ENCODE data around the gene INTS15. TPM values are rescaled to one million over a fixed set of nuclear protein-coding genes. Genes with fewer than 3 reads are reported as not detected.

The INTS15 gene
- total and polyA plus RNA-seq, 10 of the 15 experiments (the other 5 are each of a cell fraction or from before 2014, with no cell fraction given): 0.89 to 28.2 (median 16.8) TPM

- 0 out of 2 replicates have a peak, but pooled peaks have one; percentile 6 for TF ChIP-seq BCL11A (IDR thresholded peaks at IDR 0.05; ENCODE audit: low read depth, low read length)
- TF ChIP-seq JUND (IDR thresholded peaks at IDR 0.05; ENCODE audit: low read depth, low read length): no peak
- TF ChIP-seq NR2C2 (IDR thresholded peaks at IDR 0.05; ENCODE audit: borderline replicate concordance, control insufficient read depth, insufficient read length, low read depth): no peak
- TF ChIP-seq CEBPB (IDR thresholded peaks at IDR 0.05; ENCODE audit: borderline replicate concordance in 1 of 2, low read depth in 2 of 2, low read length in 2 of 2): no peak
- peak; percentile 26; the same call in 1 of the 2 replicates for TF ChIP-seq TCF3 (IDR thresholded peaks at IDR 0.05; ENCODE audit: borderline replicate concordance, insufficient read depth, low read depth, low read length)
- TF ChIP-seq FOXK2 (IDR thresholded peaks at IDR 0.05): no peak
- TF ChIP-seq, protein P1, sequence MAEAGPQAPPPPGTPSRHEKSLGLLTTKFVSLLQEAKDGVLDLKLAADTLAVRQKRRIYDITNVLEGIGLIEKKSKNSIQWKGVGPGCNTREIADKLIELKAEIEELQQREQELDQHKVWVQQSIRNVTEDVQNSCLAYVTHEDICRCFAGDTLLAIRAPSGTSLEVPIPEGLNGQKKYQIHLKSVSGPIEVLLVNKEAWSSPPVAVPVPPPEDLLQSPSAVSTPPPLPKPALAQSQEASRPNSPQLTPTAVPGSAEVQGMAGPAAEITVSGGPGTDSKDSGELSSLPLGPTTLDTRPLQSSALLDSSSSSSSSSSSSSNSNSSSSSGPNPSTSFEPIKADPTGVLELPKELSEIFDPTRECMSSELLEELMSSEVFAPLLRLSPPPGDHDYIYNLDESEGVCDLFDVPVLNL (IDR thresholded peaks at IDR 0.05; ENCODE audit: low read depth, low read length): no peak
- no peak for TF ChIP-seq BMI1 (IDR thresholded peaks at IDR 0.05; ENCODE audit: borderline replicate concordance)
- TF ChIP-seq CHD4 (IDR thresholded peaks at IDR 0.05): no peak
- TF ChIP-seq, protein P2, sequence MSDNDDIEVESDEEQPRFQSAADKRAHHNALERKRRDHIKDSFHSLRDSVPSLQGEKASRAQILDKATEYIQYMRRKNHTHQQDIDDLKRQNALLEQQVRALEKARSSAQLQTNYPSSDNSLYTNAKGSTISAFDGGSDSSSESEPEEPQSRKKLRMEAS (IDR thresholded peaks at IDR 0.05; ENCODE audit: low read depth, low read length): peak; percentile 51; the same call in 1 of the 2 replicates
- peak; percentile 78 for TF ChIP-seq POLR2AphosphoS5 (IDR thresholded peaks at IDR 0.05; ENCODE audit: low read length)
- TF ChIP-seq ZNF592 (IDR thresholded peaks at IDR 0.05): peak; percentile 76; the same call in 1 of the 2 replicates
- TF ChIP-seq, protein P3, sequence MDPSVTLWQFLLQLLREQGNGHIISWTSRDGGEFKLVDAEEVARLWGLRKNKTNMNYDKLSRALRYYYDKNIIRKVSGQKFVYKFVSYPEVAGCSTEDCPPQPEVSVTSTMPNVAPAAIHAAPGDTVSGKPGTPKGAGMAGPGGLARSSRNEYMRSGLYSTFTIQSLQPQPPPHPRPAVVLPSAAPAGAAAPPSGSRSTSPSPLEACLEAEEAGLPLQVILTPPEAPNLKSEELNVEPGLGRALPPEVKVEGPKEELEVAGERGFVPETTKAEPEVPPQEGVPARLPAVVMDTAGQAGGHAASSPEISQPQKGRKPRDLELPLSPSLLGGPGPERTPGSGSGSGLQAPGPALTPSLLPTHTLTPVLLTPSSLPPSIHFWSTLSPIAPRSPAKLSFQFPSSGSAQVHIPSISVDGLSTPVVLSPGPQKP (IDR thresholded peaks at IDR 0.05; ENCODE audit: low read depth, low read length): no peak
- TF ChIP-seq CTCF (IDR thresholded peaks at IDR 0.05 in 2 of 3, conservative IDR thresholded peaks at IDR 0.05 in 1 of 3; ENCODE audit: control insufficient read depth in 2 of 3, extremely low read depth in 1 of 3, insufficient read depth in 1 of 3, low read depth in 3 of 3, low read length in 3 of 3): peak; percentile 53 to 78 (median 68); a peak in 5 of 6 replicates
- no peak for TF ChIP-seq CHD2 (IDR thresholded peaks at IDR 0.05; ENCODE audit: borderline replicate concordance, low read depth, low read length)
- no peak for TF ChIP-seq KLF5 (IDR thresholded peaks at IDR 0.05; ENCODE audit: partially characterized antibody)
- TF ChIP-seq, protein P4, sequence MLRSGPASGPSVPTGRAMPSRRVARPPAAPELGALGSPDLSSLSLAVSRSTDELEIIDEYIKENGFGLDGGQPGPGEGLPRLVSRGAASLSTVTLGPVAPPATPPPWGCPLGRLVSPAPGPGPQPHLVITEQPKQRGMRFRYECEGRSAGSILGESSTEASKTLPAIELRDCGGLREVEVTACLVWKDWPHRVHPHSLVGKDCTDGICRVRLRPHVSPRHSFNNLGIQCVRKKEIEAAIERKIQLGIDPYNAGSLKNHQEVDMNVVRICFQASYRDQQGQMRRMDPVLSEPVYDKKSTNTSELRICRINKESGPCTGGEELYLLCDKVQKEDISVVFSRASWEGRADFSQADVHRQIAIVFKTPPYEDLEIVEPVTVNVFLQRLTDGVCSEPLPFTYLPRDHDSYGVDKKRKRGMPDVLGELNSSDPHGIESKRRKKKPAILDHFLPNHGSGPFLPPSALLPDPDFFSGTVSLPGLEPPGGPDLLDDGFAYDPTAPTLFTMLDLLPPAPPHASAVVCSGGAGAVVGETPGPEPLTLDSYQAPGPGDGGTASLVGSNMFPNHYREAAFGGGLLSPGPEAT (IDR thresholded peaks at IDR 0.05; ENCODE audit: low read depth): no peak
- TF ChIP-seq RCOR1 (conservative IDR thresholded peaks at IDR 0.05; ENCODE audit: low read depth, low read length): no peak
Observed at GRCh38 chr7:6589829-6590644, at the start of gene INTS15 (continued).
